Loucy (cell line): ENCODE data around the gene STX8.

Experiments used
- EZH2phosphoT487 ChIP-seq: fragments of 200-600 bp; IDR thresholded peaks from 2 replicates; pipeline ENCODE4 v1.6.1; 2018; ENCODE audit warnings: antibody characterized with exemption, mild to moderate bottlenecking, moderate library complexity, borderline replicate concordance
- TF ChIP-seq, protein P1 (sequence below): fragments of 200-600 bp; sonication (generic); conservative IDR thresholded peaks from 2 replicates; pipeline ENCODE4 v1.5.1; 2014; ENCODE audit warnings: mild to moderate bottlenecking, antibody characterized with exemption, low read length

DNA sequence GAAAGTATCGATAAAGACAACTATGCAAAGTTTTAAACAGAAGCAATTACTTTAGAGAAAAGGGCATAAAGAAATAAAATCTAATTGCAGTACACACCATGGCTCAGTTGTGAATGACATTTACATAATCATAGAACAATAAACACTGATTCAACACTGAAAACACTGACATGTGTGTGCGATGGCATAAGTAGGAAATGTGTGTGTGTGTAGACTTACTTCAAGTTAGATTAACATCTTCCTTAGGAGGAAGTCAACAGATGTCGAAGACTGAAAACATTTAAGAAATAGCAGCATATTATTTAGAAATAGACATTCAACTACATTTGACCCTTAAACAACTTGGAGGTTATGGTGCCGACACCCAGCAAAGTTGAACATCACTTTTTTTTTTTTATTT, 172.4 kb downstream of the STX8 start:
- TF ChIP-seq, protein P1, sequence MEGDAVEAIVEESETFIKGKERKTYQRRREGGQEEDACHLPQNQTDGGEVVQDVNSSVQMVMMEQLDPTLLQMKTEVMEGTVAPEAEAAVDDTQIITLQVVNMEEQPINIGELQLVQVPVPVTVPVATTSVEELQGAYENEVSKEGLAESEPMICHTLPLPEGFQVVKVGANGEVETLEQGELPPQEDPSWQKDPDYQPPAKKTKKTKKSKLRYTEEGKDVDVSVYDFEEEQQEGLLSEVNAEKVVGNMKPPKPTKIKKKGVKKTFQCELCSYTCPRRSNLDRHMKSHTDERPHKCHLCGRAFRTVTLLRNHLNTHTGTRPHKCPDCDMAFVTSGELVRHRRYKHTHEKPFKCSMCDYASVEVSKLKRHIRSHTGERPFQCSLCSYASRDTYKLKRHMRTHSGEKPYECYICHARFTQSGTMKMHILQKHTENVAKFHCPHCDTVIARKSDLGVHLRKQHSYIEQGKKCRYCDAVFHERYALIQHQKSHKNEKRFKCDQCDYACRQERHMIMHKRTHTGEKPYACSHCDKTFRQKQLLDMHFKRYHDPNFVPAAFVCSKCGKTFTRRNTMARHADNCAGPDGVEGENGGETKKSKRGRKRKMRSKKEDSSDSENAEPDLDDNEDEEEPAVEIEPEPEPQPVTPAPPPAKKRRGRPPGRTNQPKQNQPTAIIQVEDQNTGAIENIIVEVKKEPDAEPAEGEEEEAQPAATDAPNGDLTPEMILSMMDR, result no peak
- no peak for TF ChIP-seq EZH2phosphoT487
